ENCODE measurements around the gene LRRC2. TPM values are rescaled to one million over a fixed set of nuclear protein-coding genes. Genes with fewer than 3 reads are reported as not detected.

LRRC2 gene
- total RNA-seq, 1 experiment from 2014 or later, result 2.6 TPM

- Histone ChIP-seq H3K18ac (ENCODE audit: insufficient read length, low read depth, low read length) (no peak overlapping the region), H3K4ac (ENCODE audit: low read depth, low read length) (no peak overlapping the region), H4K5ac (ENCODE audit: insufficient read length, low read depth, low read length) (no peak overlapping the region), H3K56ac (ENCODE audit: insufficient read length, low read depth, low read length) (no peak overlapping the region), H3K23ac (ENCODE audit: insufficient read length, low read depth, low read length) (no peak overlapping the region), H3K9me3 (ENCODE audit: control insufficient read depth, low read depth, low read length) (no peaks in the 10 kb centered on the region), H3K4me2 (ENCODE audit: insufficient read depth, insufficient read length, low read length) (no peak overlapping the region), H2BK15ac (ENCODE audit: low read depth, low read length) (no peak overlapping the region), H3K27ac (ENCODE audit: insufficient read length, low read depth, low read length) (no peak overlapping the region), H2BK20ac (ENCODE audit: low read depth, low read length, poor library complexity, severe bottlenecking) (no peak overlapping the region), H3K23me2 (ENCODE audit: insufficient read length, low read depth, low read length, poor library complexity, severe bottlenecking) (no peaks in the 10 kb centered on the region), H3T11ph (ENCODE audit: low read length) (no peak overlapping the region), H3K4me1 (ENCODE audit: insufficient read depth, low read length) (peaks cover 4% of the 10 kb centered on the region; the same call in 1 of the 2 replicates), H2BK5ac (ENCODE audit: insufficient read length, low read length) (no peak overlapping the region), H4K20me1 (ENCODE audit: control insufficient read depth, insufficient read depth, insufficient read length) (no peaks in the 10 kb centered on the region), H3K27me3 (ENCODE audit: insufficient read depth, low read length) (no peaks in the 10 kb centered on the region), H3K14ac (ENCODE audit: insufficient read depth, low read length) (no peak overlapping the region), H3K79me2 (ENCODE audit: insufficient read depth, low read length) (no peaks in the 10 kb centered on the region), H3K79me1 (ENCODE audit: insufficient read depth, low read depth, low read length, poor library complexity, severe bottlenecking) (no peaks in the 10 kb centered on the region), H3K9ac (ENCODE audit: extremely low read depth, insufficient read length, low read length) (no peak overlapping the region), H2BK12ac (ENCODE audit: insufficient read length, low read depth, low read length) (no peak overlapping the region), H4K91ac (ENCODE audit: insufficient read length, low read depth, low read length) (no peak overlapping the region), H4K8ac (replicated peaks; ENCODE audit: insufficient read length, low read depth, low read length) (no peak overlapping the region), H2BK120ac (ENCODE audit: low read depth, low read length, poor library complexity, severe bottlenecking) (no peak overlapping the region), H2AK5ac (ENCODE audit: insufficient read length, low read length) (no peak overlapping the region), H2AFZ (ENCODE audit: low read length) (no peak overlapping the region)
- H3K4me3 Mint-ChIP-seq, result no peak overlapping the region
- no peak overlapping the region for H3K27ac Mint-ChIP-seq
- peaks cover 0 to 8% (median 2%) of the 10 kb centered on the region in 3 experiments; a peak in 2 of 7 replicates for H3K36me3 Mint-ChIP-seq (ENCODE audit: insufficient read depth in 1 of 3, low read depth in 3 of 3)
- no peak for DNase-seq
- WGBS (ENCODE audit: extremely low coverage, insufficient read length, low lambda C conversion rate), result no CpG with 5 or more reads among the region's 1 CpG
- H3K27me3 Mint-ChIP-seq (ENCODE audit: low read depth), result no peaks in the 10 kb centered on the region
- TF ChIP-seq CTCF (conservative IDR thresholded peaks at IDR 0.05), result no peak
- H3K9me3 Mint-ChIP-seq, result no peaks in the 10 kb centered on the region
- H3K4me1 Mint-ChIP-seq, result peaks cover 12 to 13% of the 10 kb centered on the region in 2 experiments
Measured at GRCh38 chr3:46537316-46537715, 28.8 kb downstream of the LRRC2 start.
